GM06990 (cell line): Measurements from ENCODE around the gene RPL13A.

Source experiments
- DNase-seq: peaks from one replicate; pipeline ENCODE4 v3.0.0-alpha.2; 2011; ENCODE audit not compliant: insufficient read length; ENCODE audit errors: extremely low read depth
- H3K27me3 ChIP-seq: replicated peaks from 2 replicates; pipeline ENCODE4 v1.6.0; 2011; ENCODE audit warnings: low read length; ENCODE audit not compliant: control insufficient read depth, insufficient read depth
- H3K36me3 ChIP-seq: 2 replicates; pipeline ENCODE4 v1.5.1; 2011; ENCODE audit warnings: low read length; ENCODE audit not compliant: control insufficient read depth, insufficient read depth
- H3K4me3 ChIP-seq: replicated peaks from 2 replicates; pipeline ENCODE4 v1.5.1; 2011; ENCODE audit warnings: low read depth, mild to moderate bottlenecking, control low read depth, low read length
- TF ChIP-seq, protein P1 (sequence below): IDR thresholded peaks from 2 replicates; pipeline ENCODE4 v1.5.1; 2011; ENCODE audit warnings: low read length, control low read depth, mild to moderate bottlenecking, inconsistent platforms; ENCODE audit not compliant: insufficient read depth, poor library complexity, severe bottlenecking

The RPL13A gene

DNA sequence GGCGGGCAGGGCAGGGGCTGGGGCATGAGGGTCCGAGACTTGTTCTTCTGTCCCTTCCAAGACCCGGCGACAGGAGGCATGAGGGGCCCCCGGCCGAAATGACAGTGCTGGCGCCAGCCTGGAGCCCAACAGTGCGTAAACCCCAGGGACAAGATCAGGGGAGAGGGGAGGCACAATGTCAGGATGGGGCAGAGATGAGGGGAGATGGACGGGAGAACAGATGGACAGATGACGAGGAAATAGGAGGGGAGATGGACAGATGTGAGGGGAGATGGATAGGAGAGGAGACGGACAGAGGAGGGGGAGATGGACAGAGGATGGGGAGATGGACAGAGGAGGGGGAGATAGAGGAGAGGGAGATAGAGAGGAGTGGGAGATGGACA is 12.9 kb upstream of the RPL13A start:
- H3K4me3 ChIP-seq: peak overlapping the region; percentile 73
- DNase-seq: no peak
- no peaks in the 10 kb centered on the region for H3K36me3 ChIP-seq
- H3K27me3 ChIP-seq: no peaks in the 10 kb centered on the region
- TF ChIP-seq, protein P1, sequence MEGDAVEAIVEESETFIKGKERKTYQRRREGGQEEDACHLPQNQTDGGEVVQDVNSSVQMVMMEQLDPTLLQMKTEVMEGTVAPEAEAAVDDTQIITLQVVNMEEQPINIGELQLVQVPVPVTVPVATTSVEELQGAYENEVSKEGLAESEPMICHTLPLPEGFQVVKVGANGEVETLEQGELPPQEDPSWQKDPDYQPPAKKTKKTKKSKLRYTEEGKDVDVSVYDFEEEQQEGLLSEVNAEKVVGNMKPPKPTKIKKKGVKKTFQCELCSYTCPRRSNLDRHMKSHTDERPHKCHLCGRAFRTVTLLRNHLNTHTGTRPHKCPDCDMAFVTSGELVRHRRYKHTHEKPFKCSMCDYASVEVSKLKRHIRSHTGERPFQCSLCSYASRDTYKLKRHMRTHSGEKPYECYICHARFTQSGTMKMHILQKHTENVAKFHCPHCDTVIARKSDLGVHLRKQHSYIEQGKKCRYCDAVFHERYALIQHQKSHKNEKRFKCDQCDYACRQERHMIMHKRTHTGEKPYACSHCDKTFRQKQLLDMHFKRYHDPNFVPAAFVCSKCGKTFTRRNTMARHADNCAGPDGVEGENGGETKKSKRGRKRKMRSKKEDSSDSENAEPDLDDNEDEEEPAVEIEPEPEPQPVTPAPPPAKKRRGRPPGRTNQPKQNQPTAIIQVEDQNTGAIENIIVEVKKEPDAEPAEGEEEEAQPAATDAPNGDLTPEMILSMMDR: no peak

DNA sequence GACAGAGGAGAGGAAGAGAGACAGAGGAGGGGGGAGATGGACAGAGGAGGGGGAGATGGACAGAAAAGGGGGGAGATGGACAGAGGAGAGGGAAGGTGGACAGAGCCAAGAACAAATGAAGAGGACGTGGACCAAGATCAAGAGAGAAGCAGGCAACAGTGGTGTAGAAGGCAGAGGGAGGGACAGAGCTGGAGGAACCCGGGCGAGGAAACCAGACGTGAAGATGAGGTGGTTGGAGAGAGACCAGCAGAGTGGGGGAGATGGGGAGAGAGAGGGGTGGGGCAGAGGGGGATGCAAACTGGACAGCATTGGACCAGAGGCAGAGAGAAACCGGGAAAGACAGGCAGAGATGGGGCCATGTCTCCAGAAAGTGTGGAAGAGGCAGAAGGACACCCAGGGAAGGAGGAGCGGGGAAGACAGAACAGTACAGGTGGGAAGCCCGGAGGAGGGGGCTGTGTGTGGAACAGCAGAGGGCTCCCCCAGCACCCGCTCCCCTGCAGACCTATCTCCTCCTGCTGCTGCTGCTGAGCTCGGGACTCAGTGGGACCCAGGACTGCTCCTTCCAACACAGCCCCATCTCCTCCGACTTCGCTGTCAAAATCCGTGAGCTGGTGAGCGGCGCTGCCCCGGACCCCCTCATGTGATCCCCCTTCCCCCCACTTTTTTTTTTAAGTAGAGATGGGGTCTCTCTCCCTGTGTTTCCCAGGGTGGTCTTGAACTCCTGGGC is 12.1 kb upstream of the RPL13A start:
- peak overlapping the region; percentile 25 for H3K4me3 ChIP-seq
- TF ChIP-seq, protein P1: no peak
- no peaks in the 10 kb centered on the region for H3K27me3 ChIP-seq
- no peaks in the 10 kb centered on the region for H3K36me3 ChIP-seq
- DNase-seq: no peak

DNA sequence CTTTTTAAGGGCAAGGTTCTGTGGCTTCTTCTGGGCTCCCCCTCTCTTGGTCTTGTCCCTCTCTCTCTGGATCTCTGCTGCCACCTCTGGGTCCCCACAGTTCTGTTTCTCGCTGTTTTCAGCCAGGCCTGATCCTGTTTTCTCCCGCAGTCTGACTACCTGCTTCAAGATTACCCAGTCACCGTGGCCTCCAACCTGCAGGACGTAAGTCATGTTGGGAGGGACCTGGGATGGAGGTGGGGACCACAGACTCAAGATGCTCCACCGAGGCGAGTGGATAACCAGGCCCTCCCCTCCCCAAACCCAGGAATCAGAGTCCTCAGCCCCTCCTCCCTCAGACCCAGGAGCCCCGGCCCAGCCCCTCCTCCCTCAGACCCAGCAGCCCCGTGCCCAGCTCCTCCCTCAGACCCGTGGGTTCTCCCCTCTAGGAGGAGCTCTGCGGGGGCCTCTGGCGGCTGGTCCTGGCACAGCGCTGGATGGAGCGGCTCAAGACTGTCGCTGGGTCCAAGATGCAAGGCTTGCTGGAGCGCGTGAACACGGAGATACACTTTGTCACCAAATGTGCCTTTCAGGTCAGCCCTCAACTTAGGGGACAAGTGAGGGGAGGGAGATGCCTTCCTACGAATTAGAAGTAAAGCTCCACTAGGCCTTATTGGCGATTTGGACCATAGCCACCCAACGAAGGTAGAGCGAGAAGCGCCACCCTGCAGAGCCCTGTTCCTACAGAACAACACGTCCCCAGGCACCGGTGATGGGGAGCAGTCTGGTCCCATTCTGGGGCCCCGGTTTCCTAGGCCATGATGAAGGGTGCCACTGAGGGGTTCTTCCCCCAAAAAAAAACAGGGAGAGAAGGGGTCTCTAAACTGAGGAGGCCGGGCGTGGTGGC is 11.2 kb upstream of the RPL13A start:
- Histone ChIP-seq H3K27me3 (no peaks in the 10 kb centered on the region), H3K36me3 (no peaks in the 10 kb centered on the region), H3K4me3 (no peak overlapping the region)
- TF ChIP-seq, protein P1: peak; percentile 64
- DNase-seq: no peak

DNA sequence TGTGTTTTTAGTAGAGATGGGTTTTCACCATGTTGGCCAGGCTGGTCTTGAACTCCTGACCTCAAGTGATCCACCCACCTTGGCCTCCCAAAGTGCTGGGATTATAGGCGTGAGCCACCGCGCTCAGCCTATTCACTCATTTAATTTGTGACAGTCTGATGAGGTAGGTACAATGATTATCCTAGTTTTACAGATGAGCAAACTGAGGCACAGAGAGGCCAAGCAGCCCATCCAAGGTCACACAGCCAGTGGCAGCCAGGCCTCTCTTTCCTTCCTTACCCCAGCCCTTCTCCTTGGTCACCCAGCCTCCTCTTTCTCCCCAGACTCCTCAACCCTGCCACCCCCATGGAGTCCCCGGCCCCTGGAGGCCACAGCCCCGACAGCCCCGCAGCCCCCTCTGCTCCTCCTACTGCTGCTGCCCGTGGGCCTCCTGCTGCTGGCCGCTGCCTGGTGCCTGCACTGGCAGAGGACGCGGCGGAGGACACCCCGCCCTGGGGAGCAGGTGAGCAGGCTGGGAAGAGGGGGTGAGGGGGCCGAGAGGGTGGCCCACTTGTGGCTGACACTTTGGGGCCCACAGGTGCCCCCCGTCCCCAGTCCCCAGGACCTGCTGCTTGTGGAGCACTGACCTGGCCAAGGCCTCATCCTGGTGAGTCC is 7.3 kb upstream of the RPL13A start:
- TF ChIP-seq, protein P1: no peak
- Histone ChIP-seq H3K27me3 (no peaks in the 10 kb centered on the region), H3K4me3 (no peak overlapping the region), H3K36me3 (no peaks in the 10 kb centered on the region)
- no peak for DNase-seq

DNA sequence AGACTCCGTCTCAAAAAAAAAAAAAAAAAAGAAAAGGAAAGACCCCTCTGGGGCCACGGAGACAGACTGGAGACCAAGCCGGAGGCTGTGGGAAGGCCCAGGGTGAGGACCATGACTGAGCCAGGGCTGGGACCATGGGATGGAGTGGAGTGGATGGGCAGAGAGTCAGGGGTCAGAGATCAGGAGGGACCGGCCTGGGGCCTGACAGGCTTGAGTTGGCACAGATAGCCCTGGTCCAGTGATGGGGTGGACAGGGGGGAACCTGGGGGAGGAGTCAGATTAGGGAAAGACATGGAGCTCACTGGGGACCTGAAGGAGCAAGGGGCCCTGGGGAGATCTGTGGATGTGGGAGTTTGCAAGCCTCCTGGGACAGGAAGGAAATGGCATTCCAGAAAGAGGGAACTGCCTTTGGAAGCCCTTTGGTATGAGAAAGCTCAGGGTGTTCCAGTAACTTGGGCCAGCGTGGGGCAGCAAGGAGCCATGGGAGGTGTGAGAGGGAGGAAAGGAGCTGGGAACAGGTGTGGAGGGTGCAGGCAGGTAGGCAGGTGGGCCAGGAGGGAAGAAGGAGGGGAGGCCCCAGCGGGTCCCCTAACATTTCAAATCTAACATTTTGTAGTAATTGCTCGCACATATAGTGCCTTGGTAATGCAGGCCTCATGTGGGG is 6.3 kb upstream of the RPL13A start:
- TF ChIP-seq, protein P1: no peak
- no peaks in the 10 kb centered on the region for H3K36me3 ChIP-seq
- no peak for DNase-seq
- H3K4me3 ChIP-seq: no peak overlapping the region
- no peaks in the 10 kb centered on the region for H3K27me3 ChIP-seq
